Measurements from ENCODE around the gene CTTN. TPM values are rescaled to one million over a fixed set of nuclear protein-coding genes. Genes with fewer than 3 reads are reported as not detected.

CTTN gene
- total and polyA plus RNA-seq, 2 of the 8 experiments (the other 6 are each of a cell fraction or from before 2014, with no cell fraction given) = 84.6 to 216 TPM

DNA sequence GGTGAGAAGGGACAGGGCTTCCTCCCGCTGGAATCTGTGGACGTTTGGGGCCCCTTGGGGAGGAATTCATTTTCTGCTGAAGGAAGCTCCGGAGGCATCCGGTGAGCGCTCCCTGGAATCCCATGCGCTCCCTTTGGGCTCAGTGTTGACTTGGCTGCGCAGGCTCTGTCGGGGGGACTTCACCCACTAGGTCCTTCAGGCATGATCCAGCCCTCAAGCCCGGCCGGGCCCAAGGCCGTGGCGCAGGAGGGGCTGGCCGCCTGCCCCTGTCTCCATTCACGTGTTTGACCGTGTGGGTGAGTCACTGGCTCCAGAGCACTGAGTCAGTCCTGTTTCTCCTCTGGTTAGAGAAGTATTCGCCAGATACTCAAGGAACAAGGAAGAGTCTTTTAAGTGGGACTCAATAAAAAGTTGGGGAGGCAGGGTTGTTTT lies 1.4 kb downstream of the CTTN start (continued):
- TF ChIP-seq SIX5 (IDR thresholded peaks at IDR 0.05; ENCODE audit: low read depth, low read length) (no peak), NRF1 (IDR thresholded peaks at IDR 0.05; ENCODE audit: low read depth, low read length) (peak; percentile 18; the same call in 1 of the 2 replicates), ASH2L (IDR thresholded peaks at IDR 0.05; ENCODE audit: low read length) (no peak), MAFK (IDR thresholded peaks at IDR 0.05; ENCODE audit: low read depth, low read length) (no peak), RBBP5 (IDR thresholded peaks at IDR 0.05; ENCODE audit: borderline replicate concordance, low read depth, low read length) (no peak), TBP (IDR thresholded peaks at IDR 0.05; ENCODE audit: low read depth, low read length) (0 out of 2 replicates have a peak, but pooled peaks have one; percentile 3), TCF12 (IDR thresholded peaks at IDR 0.05; ENCODE audit: low read depth, low read length) (no peak), PHF8 (conservative IDR thresholded peaks at IDR 0.05; ENCODE audit: low read depth, low read length) (no peak), CEBPB (IDR thresholded peaks at IDR 0.05; ENCODE audit: low read depth, low read length) (no peak), FOSL1 (IDR thresholded peaks at IDR 0.05; ENCODE audit: insufficient read depth, low read depth, low read length) (no peak), SRF (IDR thresholded peaks at IDR 0.05; ENCODE audit: low read depth, low read length) (no peak), SAP30 (IDR thresholded peaks at IDR 0.05; ENCODE audit: insufficient read depth, insufficient replicate concordance, low read length) (peak; percentile 39), TAF7 (optimal IDR thresholded peaks at IDR 0.05; ENCODE audit: borderline replicate concordance, low read depth, low read length) (no peak)
- TF ChIP-seq, protein P1, sequence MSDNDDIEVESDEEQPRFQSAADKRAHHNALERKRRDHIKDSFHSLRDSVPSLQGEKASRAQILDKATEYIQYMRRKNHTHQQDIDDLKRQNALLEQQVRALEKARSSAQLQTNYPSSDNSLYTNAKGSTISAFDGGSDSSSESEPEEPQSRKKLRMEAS (IDR thresholded peaks at IDR 0.05) = 0 out of 2 replicates have a peak, but pooled peaks have one; percentile 15
- TF ChIP-seq, protein P2, sequence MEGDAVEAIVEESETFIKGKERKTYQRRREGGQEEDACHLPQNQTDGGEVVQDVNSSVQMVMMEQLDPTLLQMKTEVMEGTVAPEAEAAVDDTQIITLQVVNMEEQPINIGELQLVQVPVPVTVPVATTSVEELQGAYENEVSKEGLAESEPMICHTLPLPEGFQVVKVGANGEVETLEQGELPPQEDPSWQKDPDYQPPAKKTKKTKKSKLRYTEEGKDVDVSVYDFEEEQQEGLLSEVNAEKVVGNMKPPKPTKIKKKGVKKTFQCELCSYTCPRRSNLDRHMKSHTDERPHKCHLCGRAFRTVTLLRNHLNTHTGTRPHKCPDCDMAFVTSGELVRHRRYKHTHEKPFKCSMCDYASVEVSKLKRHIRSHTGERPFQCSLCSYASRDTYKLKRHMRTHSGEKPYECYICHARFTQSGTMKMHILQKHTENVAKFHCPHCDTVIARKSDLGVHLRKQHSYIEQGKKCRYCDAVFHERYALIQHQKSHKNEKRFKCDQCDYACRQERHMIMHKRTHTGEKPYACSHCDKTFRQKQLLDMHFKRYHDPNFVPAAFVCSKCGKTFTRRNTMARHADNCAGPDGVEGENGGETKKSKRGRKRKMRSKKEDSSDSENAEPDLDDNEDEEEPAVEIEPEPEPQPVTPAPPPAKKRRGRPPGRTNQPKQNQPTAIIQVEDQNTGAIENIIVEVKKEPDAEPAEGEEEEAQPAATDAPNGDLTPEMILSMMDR (IDR thresholded peaks at IDR 0.05; ENCODE audit: control extremely low read depth in 1 of 3, insufficient read depth in 1 of 3, low read depth in 1 of 3, low read length in 3 of 3) = no peak

Data from H1 (cell line).